H1 (cell line): Measurements from ENCODE around the gene ACLY. TPM values are rescaled to one million over a fixed set of nuclear protein-coding genes. Genes with fewer than 3 reads are reported as not detected.

ENCODE experiments used
- CTCF ChIA-PET: fragments of 300-600 bp; sonication (Branson Sonifier 250); formaldehyde crosslinking; loops from one replicate; lab custom pipeline; 2021; ENCODE audit not compliant: partially characterized antibody; lab: Charles Lee
- POLR2A ChIA-PET: fragments of 300-600 bp; sonication (Branson Sonifier 250); formaldehyde crosslinking; loops from one replicate; lab custom pipeline; 2021; ENCODE audit warnings: inconsistent platforms; ENCODE audit not compliant: partially characterized antibody; lab: Charles Lee
- DNase-seq, 2 experiments: peaks; one replicate each; pipeline versions ENCODE4 v3.0.0 to v3.0.0-alpha.2; 2010 to 2022; ENCODE audit warnings: low spot score in 2 of 2, low read depth in 1 of 2, mixed read lengths in 1 of 2
- FAIRE-seq: peaks from 2 replicates; lab custom pipeline; 2011; peaks lifted over from hg19 to GRCh38; lab: Jason Lieb, UNC
- H2AFZ ChIP-seq: 2 replicates; pipeline ENCODE4 v1.8.1; 2012; ENCODE audit warnings: low read length, inconsistent platforms
- H2AK5ac ChIP-seq: 2 replicates; pipeline ENCODE4 v1.6.1; 2013; ENCODE audit warnings: low read depth, low read length
- H2BK120ac ChIP-seq: replicated peaks from 2 replicates; pipeline ENCODE3; 2013; ENCODE audit warnings: low read depth, low read length, inconsistent platforms
- H2BK12ac ChIP-seq: 2 replicates; pipeline ENCODE4 v1.6.1; 2013; ENCODE audit warnings: low read depth, low read length
- H2BK15ac ChIP-seq: 2 replicates; pipeline ENCODE4 v1.6.1; 2013; ENCODE audit warnings: low read length
- H2BK20ac ChIP-seq: 2 replicates; pipeline ENCODE4 v1.6.1; 2013; ENCODE audit warnings: low read length
- H2BK5ac ChIP-seq: 2 replicates; pipeline ENCODE4 v1.6.1; 2013; ENCODE audit warnings: low read depth, low read length
- H3K14ac ChIP-seq: 2 replicates; pipeline ENCODE4 v1.6.1; 2013; ENCODE audit warnings: inconsistent platforms; ENCODE audit not compliant: insufficient read length
- H3K18ac ChIP-seq: 2 replicates; pipeline ENCODE4 v1.6.1; 2013; ENCODE audit warnings: low read length; ENCODE audit errors: extremely low read depth
- H3K23ac ChIP-seq: 2 replicates; pipeline ENCODE4 v1.6.1; 2013; ENCODE audit warnings: inconsistent platforms; ENCODE audit not compliant: insufficient read length
- H3K23me2 ChIP-seq: 2 replicates; pipeline ENCODE4 v1.6.1; 2013; ENCODE audit warnings: low read depth, low read length
- H3K27ac ChIP-seq: 2 replicates; pipeline ENCODE4 v1.6.1; 2011; ENCODE audit warnings: low read depth, low read length, inconsistent platforms
- H3K27me3 ChIP-seq, 4 experiments: replicated peaks in 1 of 4; 1 replicate in 1 of 4; 2 replicates in 3 of 4; pipeline versions ENCODE4 v1.6.1 to v1.8.1; 2011 to 2013; ENCODE audit warnings: low read length in 3 of 4, mild to moderate bottlenecking in 3 of 4, inconsistent platforms in 2 of 4, mixed read lengths in 2 of 4, moderate library complexity in 1 of 4; ENCODE audit not compliant: control insufficient read depth in 3 of 4, insufficient read depth in 3 of 4; ENCODE audit errors: extremely low read depth in 1 of 4
- H3K36me3 ChIP-seq, 4 experiments: 2 replicates each; pipeline versions ENCODE4 v1.6.1 to v1.8.1; 2011 to 2013; ENCODE audit warnings: mild to moderate bottlenecking in 4 of 4, low read length in 3 of 4, moderate library complexity in 2 of 4, control low read depth in 1 of 4, inconsistent platforms in 1 of 4; ENCODE audit not compliant: insufficient read depth in 4 of 4, control insufficient read depth in 2 of 4
- H3K4ac ChIP-seq: replicated peaks from 2 replicates; pipeline ENCODE3; 2013; ENCODE audit warnings: low read length, low read depth, mixed read lengths, inconsistent platforms; ENCODE audit not compliant: insufficient read length
- H3K4me1 ChIP-seq, 4 experiments: replicated peaks in 1 of 4; 1 replicate in 1 of 4; 2 replicates in 3 of 4; pipeline versions ENCODE4 v1.6.1 to v1.8.1; 2011 to 2013; ENCODE audit warnings: low read length in 3 of 4, inconsistent platforms in 2 of 4, mixed read lengths in 1 of 4; ENCODE audit not compliant: insufficient read depth in 4 of 4, control insufficient read depth in 3 of 4
- H3K4me2 ChIP-seq, 2 experiments: 2 replicates each; pipeline versions ENCODE4 v1.6.1 to v1.8.1; 2011 to 2013; ENCODE audit warnings: low read depth in 2 of 2, low read length in 2 of 2, control low read depth in 1 of 2, inconsistent platforms in 1 of 2, mild to moderate bottlenecking in 1 of 2; ENCODE audit not compliant: insufficient read depth in 1 of 2
- H3K4me3 ChIP-seq, 4 experiments: fragments of 200-600, 300-600 bp in 1 of 4; sonication (generic), shearing (Covaris generic), sonication (Bioruptor Twin) in 1 of 4; 2 replicates each; pipeline versions ENCODE4 v1.5.1 to v1.8.1; 2011 to 2016; ENCODE audit warnings: low read length in 4 of 4, low read depth in 3 of 4, control low read depth in 2 of 4, inconsistent platforms in 2 of 4, mild to moderate bottlenecking in 2 of 4, mixed read lengths in 1 of 4, moderate library complexity in 1 of 4; ENCODE audit not compliant: insufficient read depth in 2 of 4; ENCODE audit errors: extremely low read depth in 1 of 4
- H3K56ac ChIP-seq: replicated peaks from 2 replicates; pipeline ENCODE3; 2013; ENCODE audit warnings: low read depth, mild to moderate bottlenecking, mixed read lengths, low read length, inconsistent platforms; ENCODE audit not compliant: insufficient read length
- H3K79me1 ChIP-seq: 2 replicates; pipeline ENCODE4 v1.6.1; 2013; ENCODE audit warnings: low read depth, low read length, control low read depth
- H3K79me2 ChIP-seq, 2 experiments: 2 replicates each; pipeline versions ENCODE4 v1.6.1 to v1.8.1; 2012 to 2013; ENCODE audit warnings: low read length in 2 of 2, mild to moderate bottlenecking in 2 of 2, inconsistent platforms in 1 of 2; ENCODE audit not compliant: insufficient read depth in 2 of 2, control insufficient read depth in 1 of 2
- H3K9ac ChIP-seq, 4 experiments: replicated peaks in 1 of 4; 1 replicate in 1 of 4; 2 replicates in 3 of 4; pipeline versions ENCODE4 v1.6.1 to v1.8.1; 2011 to 2013; ENCODE audit warnings: low read depth in 3 of 4, low read length in 3 of 4, control low read depth in 2 of 4, mild to moderate bottlenecking in 2 of 4, moderate library complexity in 2 of 4, inconsistent platforms in 1 of 4; ENCODE audit errors: extremely low read depth in 1 of 4
- H3K9me3 ChIP-seq, 2 experiments: 2 replicates each; pipeline versions ENCODE4 v1.6.1 to v1.8.1; 2012 to 2013; ENCODE audit warnings: mild to moderate bottlenecking in 2 of 2, moderate library complexity in 2 of 2, control low read depth in 1 of 2, inconsistent platforms in 1 of 2, low read depth in 1 of 2, low read length in 1 of 2, mixed read lengths in 1 of 2; ENCODE audit not compliant: insufficient read depth in 2 of 2
- H4K20me1 ChIP-seq, 2 experiments: replicated peaks in 1 of 2; 2 replicates each; pipeline versions ENCODE3 to v1.8.1; 2011 to 2013; ENCODE audit warnings: inconsistent platforms in 2 of 2, low read length in 2 of 2, mild to moderate bottlenecking in 1 of 2; ENCODE audit not compliant: insufficient read depth in 2 of 2, control insufficient read depth in 1 of 2
- H4K5ac ChIP-seq: 2 replicates; pipeline ENCODE4 v1.6.1; 2013; ENCODE audit warnings: low read length, low read depth, mixed read lengths, inconsistent platforms; ENCODE audit not compliant: insufficient read length
- H4K8ac ChIP-seq: 2 replicates; pipeline ENCODE4 v1.8.0; 2013; ENCODE audit warnings: mild to moderate bottlenecking, moderate library complexity, low read length, inconsistent platforms; ENCODE audit not compliant: insufficient read depth; ENCODE audit errors: extremely low read depth
- H4K91ac ChIP-seq: replicated peaks from 2 replicates; pipeline ENCODE3; 2013; ENCODE audit warnings: low read length, mixed read lengths, inconsistent platforms; ENCODE audit not compliant: insufficient read length
- CHD1 ChIP-seq: IDR thresholded peaks from 2 replicates; pipeline ENCODE4 v1.6.1; 2012; ENCODE audit warnings: low read depth, low read length, improper control_type of control experiment
- EP300 ChIP-seq, 2 experiments: IDR thresholded peaks; 1 replicate in 1 of 2; 2 replicates in 1 of 2; pipeline ENCODE4 v1.6.1; 2011 to 2012; ENCODE audit warnings: low read depth in 2 of 2, low read length in 2 of 2, mild to moderate bottlenecking in 2 of 2, borderline replicate concordance in 1 of 2, inconsistent platforms in 1 of 2, moderate library complexity in 1 of 2
- FOSL1 ChIP-seq: IDR thresholded peaks from 2 replicates; pipeline ENCODE4 v1.6.1; 2011; ENCODE audit warnings: mild to moderate bottlenecking, low read depth, low read length, moderate library complexity; ENCODE audit not compliant: insufficient read depth
- RBBP5 ChIP-seq: IDR thresholded peaks from 2 replicates; pipeline ENCODE4 v1.7.1; 2012; ENCODE audit warnings: low read depth, mild to moderate bottlenecking, inconsistent platforms, low read length, moderate library complexity, borderline replicate concordance
- SP2 ChIP-seq: IDR thresholded peaks from 2 replicates; pipeline ENCODE4 v1.6.1; 2012; ENCODE audit warnings: mild to moderate bottlenecking, low read length, inconsistent platforms
- TAF7 ChIP-seq: optimal IDR thresholded peaks from 2 replicates; pipeline ENCODE3; 2011; ENCODE audit warnings: low read depth, mild to moderate bottlenecking, inconsistent platforms, low read length, moderate library complexity, borderline replicate concordance
- TCF12 ChIP-seq: IDR thresholded peaks from 2 replicates; pipeline ENCODE4 v1.6.1; 2011; ENCODE audit warnings: low read depth, mild to moderate bottlenecking, low read length
- WGBS, 2 experiments: shearing (Covaris generic) in 1 of 2; methylation state at CpG; one replicate each; pipeline versions ENCODE4 v1.1.6 to v1.1.7; 2013 to 2015; ENCODE audit warnings: low lambda C conversion rate in 2 of 2, mixed read lengths in 2 of 2, inconsistent platforms in 1 of 2, low coverage in 1 of 2, missing lambda C conversion rate in 1 of 2; ENCODE audit not compliant: insufficient replicate concordance in 2 of 2, insufficient coverage in 1 of 2, insufficient read length in 1 of 2; ENCODE audit errors: extremely low coverage in 1 of 2, missing lambda C conversion rate in 1 of 2; 5-methylcytosine and 5-hydroxymethylcytosine counted together
- polyA plus RNA-seq, 7 experiments: library from polyadenylated mRNA; depleted of rRNA in 3 of 7; stranded (reverse) in 5 of 7; unstranded in 2 of 7; fragments of >200 nt in 5 of 7; fragments of 200-250 nt in 2 of 7; gene quantifications; 1 replicate in 5 of 7; 2 replicates in 1 of 7; 4 replicates in 1 of 7; pipeline versions ENCODE4 v1.2.1 to v1.2.3, GENCODE V29; 2011 to 2013; ENCODE audit warnings: missing spikeins in 2 of 7, mixed read lengths in 2 of 7
- total RNA-seq: library from RNA; stranded (reverse); fragmentation: NEBNext Ultra II Directional; extraction: Animal tissue kit (Norgen Biotek cat#: 25700); gene quantifications from 2 replicates; pipeline ENCODE4 v1.2.1, GENCODE V29; 2021
- TF ChIP-seq, protein P1 (sequence below), 3 experiments: IDR thresholded peaks; 1 replicate in 2 of 3; 2 replicates in 1 of 3; pipeline versions ENCODE4 v1.5.1 to v1.6.1; 2011; ENCODE audit warnings: low read length in 3 of 3, mild to moderate bottlenecking in 3 of 3, inconsistent platforms in 2 of 3, low read depth in 1 of 3, moderate library complexity in 1 of 3; ENCODE audit not compliant: insufficient read depth in 1 of 3; ENCODE audit errors: control extremely low read depth in 1 of 3

ACLY gene
- total and polyA plus RNA-seq, 2 of the 8 experiments (the other 6 are each of a cell fraction or from before 2014, with no cell fraction given), result 167 to 393 TPM

DNA sequence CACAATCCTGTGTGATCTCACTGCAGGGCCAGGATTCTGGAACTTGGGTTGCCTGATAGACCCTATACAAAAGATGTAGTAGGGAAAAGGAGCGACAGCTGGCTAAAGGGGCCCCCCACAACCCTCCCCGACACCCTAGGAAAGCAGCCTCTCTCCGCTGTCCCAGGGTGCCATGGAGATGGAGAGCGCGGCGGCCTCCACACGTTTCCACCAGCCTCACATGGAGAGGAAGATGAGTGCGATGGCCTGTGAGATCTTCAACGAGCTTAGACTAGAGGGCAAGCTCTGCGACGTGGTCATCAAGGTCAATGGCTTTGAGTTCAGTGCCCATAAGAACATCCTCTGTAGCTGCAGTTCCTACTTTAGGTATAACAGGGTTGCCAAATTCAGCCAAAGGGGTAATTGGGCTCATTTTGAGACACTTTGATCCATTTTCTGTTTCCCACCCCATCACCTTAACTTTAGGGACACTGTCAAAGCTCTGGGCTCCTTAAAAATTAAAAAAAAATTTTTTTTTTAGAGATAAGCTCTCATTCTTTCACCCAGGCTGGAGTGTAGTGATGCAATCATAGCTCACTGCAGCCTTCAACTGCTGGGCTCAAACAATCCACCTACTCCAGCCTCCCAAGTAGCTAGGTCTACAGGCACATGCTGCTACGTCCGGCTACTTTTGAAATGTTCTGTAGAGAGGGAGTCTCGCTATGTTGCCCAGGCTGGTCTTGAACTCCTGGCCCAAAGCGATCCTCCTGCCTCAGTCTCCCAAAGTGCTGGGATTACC lies 80.8 kb downstream of the ACLY start, which contains the start of gene KLHL10:
Gene KLHL10 (plus strand): TSS at position 65 of the 778 bp plus-strand sequence. CDS start 108 bp downstream, at position 173.
- H3K27me3 ChIP-seq, result peaks cover 0 to 5% (median 0%) of the 10 kb centered on the region in 4 experiments; a peak in 1 of 7 replicates
- no peak within 1 kb of the TSS for H3K56ac ChIP-seq
- peaks cover 0 to 4% (median 0%) of the 10 kb centered on the region in 4 experiments; a peak in 2 of 8 replicates for H3K36me3 ChIP-seq
- DNase-seq (no peak), FAIRE-seq (no peak)
- 98% methylated on average over 15 of the region's 15 CpGs; no CpG with 5 or more reads in 1 of the 2 experiments for WGBS, 2 experiments
- H3K23ac ChIP-seq, result no peak within 1 kb of the TSS
- H3K23me2 ChIP-seq, result peaks cover 6% of the 10 kb centered on the region; the same call in 1 of the 2 replicates
- H3K79me2 ChIP-seq, result no peaks in the 10 kb centered on the region
- H3K4me3 ChIP-seq, result peak within 1 kb of the TSS in 1 of 4 experiments; percentile 96; a peak in 1 of 8 replicates
- H2BK15ac ChIP-seq, result peak within 1 kb of the TSS; percentile 89; the same call in 1 of the 2 replicates
- H4K91ac ChIP-seq, result no peak within 1 kb of the TSS
- no peak within 1 kb of the TSS for H3K9ac ChIP-seq
- H3K18ac ChIP-seq, result no peak within 1 kb of the TSS
- no peaks in the 10 kb centered on the region for H4K20me1 ChIP-seq
- peaks cover 0 to 5% (median 0%) of the 10 kb centered on the region in 4 experiments; a peak in 1 of 7 replicates for H3K4me1 ChIP-seq
- no peak within 1 kb of the TSS for H4K5ac ChIP-seq
- H3K14ac ChIP-seq, result no peak within 1 kb of the TSS
- CTCF ChIA-PET, result interaction anchor here (0.9 to 1.1 kb wide), 5 partner anchors 10 to 26 kb away, joined by 3 to 4 read pairs (median 3); no protein-coding TSS in a partner anchor
- peaks cover 5% of the 10 kb centered on the region; the same call in 1 of the 2 replicates for H3K79me1 ChIP-seq
- H3K27ac ChIP-seq, result no peak within 1 kb of the TSS
- no peak within 1 kb of the TSS; the same call in 1 of the 2 replicates for H4K8ac ChIP-seq
- no peak within 1 kb of the TSS for H2AK5ac ChIP-seq
- H2BK20ac ChIP-seq, result no peak within 1 kb of the TSS
- 0 out of 2 replicates have a peak within 1 kb of the TSS, but pooled peaks have one; percentile 99 for H2AFZ ChIP-seq
- no peaks in the 10 kb centered on the region for H3K9me3 ChIP-seq
- H3K4me2 ChIP-seq, result peak within 1 kb of the TSS; percentile 80 to 83
- H2BK5ac ChIP-seq, result no peak within 1 kb of the TSS
- no peak within 1 kb of the TSS for H2BK120ac ChIP-seq
- no peak within 1 kb of the TSS for H2BK12ac ChIP-seq
- POLR2A ChIA-PET, result interaction anchor here (0.6 to 1.6 kb wide), 6 partner anchors 14 to 152 kb away, joined by 3 to 5 read pairs (median 4); partner anchors contain the start of gene KLHL11
- H3K4ac ChIP-seq, result no peak within 1 kb of the TSS
- TF ChIP-seq RBBP5 (no peak), TCF12 (no peak), SP2 (no peak), CHD1 (no peak), TAF7 (no peak), FOSL1 (no peak), EP300 (IDR thresholded peaks at IDR 0.05; ENCODE audit: borderline replicate concordance in 1 of 2, low read depth in 2 of 2, low read length in 2 of 2) (no peak)
- TF ChIP-seq, protein P1, sequence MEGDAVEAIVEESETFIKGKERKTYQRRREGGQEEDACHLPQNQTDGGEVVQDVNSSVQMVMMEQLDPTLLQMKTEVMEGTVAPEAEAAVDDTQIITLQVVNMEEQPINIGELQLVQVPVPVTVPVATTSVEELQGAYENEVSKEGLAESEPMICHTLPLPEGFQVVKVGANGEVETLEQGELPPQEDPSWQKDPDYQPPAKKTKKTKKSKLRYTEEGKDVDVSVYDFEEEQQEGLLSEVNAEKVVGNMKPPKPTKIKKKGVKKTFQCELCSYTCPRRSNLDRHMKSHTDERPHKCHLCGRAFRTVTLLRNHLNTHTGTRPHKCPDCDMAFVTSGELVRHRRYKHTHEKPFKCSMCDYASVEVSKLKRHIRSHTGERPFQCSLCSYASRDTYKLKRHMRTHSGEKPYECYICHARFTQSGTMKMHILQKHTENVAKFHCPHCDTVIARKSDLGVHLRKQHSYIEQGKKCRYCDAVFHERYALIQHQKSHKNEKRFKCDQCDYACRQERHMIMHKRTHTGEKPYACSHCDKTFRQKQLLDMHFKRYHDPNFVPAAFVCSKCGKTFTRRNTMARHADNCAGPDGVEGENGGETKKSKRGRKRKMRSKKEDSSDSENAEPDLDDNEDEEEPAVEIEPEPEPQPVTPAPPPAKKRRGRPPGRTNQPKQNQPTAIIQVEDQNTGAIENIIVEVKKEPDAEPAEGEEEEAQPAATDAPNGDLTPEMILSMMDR (IDR thresholded peaks at IDR 0.05; ENCODE audit: control extremely low read depth in 1 of 3, insufficient read depth in 1 of 3, low read depth in 1 of 3, low read length in 3 of 3), result no peak
